Aorta (tissue), 5 donors: ENCODE results near the gene RAB3GAP2. TPM values are rescaled to one million over a fixed set of nuclear protein-coding genes. Genes with fewer than 3 reads are reported as not detected.
"Not testable (repeated sequence)": the region's sequence is repeated elsewhere in the genome, so short reads cannot be mapped to it uniquely, and the experiment has no call there.

ENCODE experiments used
- ATAC-seq: fragments of 200-7000 bp; cut with Tn5 transposase; one replicate; pipeline ENCODE4 v1.9.1; 2022; ENCODE audit warnings: moderate library complexity; ENCODE audit not compliant: low FRiP score
- DNase-seq, 2 donors: peaks; one replicate each; pipeline ENCODE4 v3.0.0-alpha.2; 2020
- H3K27ac ChIP-seq, 2 donors: one replicate each; pipeline ENCODE4 v1.5.1; 2013; ENCODE audit warnings: low read length in 2 of 2, mild to moderate bottlenecking in 2 of 2, moderate library complexity in 2 of 2, control low read depth in 1 of 2, inconsistent platforms in 1 of 2, low read depth in 1 of 2
- H3K27me3 ChIP-seq, 2 donors: one replicate each; pipeline ENCODE4 v1.6.1; 2013; ENCODE audit warnings: control low read depth in 1 of 2, low read length in 1 of 2, mild to moderate bottlenecking in 1 of 2, moderate library complexity in 1 of 2; ENCODE audit not compliant: insufficient read depth in 2 of 2, control insufficient read depth in 1 of 2
- H3K36me3 ChIP-seq, 2 donors: one replicate each; pipeline ENCODE4 v1.6.1; 2013; ENCODE audit warnings: control low read depth in 1 of 2, low read length in 1 of 2, mild to moderate bottlenecking in 1 of 2; ENCODE audit not compliant: insufficient read depth in 2 of 2, control insufficient read depth in 1 of 2
- H3K4me1 ChIP-seq, 2 donors: one replicate each; pipeline ENCODE4 v1.6.1; 2013; ENCODE audit warnings: low read length in 2 of 2, control low read depth in 1 of 2, mild to moderate bottlenecking in 1 of 2, moderate library complexity in 1 of 2; ENCODE audit not compliant: insufficient read depth in 2 of 2, control insufficient read depth in 1 of 2
- H3K4me3 ChIP-seq, 2 donors: one replicate each; pipeline ENCODE4 v1.5.1; 2013; ENCODE audit warnings: low read length in 2 of 2, control low read depth in 1 of 2, mild to moderate bottlenecking in 1 of 2
- H3K9me3 ChIP-seq: one replicate; pipeline ENCODE4 v1.6.1; 2013; ENCODE audit warnings: mild to moderate bottlenecking, low read length; ENCODE audit not compliant: control insufficient read depth
- WGBS, 2 donors: extraction: QIAGEN DNeasy Blood & Tissue Kit; methylation state at CpG; one replicate each; pipeline ENCODE4 v1.1.7; 2013; 5-methylcytosine and 5-hydroxymethylcytosine counted together
- intact Hi-C, 2 donors: fragments of 100-400 bp; cut with DNase I; formaldehyde crosslinking; loops; one replicate each; pipeline versions ENCODE4 v1.14.2 to v1.15.0; 2022
- polyA plus RNA-seq, 2 donors: library from polyadenylated mRNA; stranded (reverse); fragments of 200-250 nt; gene quantifications; one replicate each; pipeline ENCODE4 v1.2.3, GENCODE V29; 2013
- total RNA-seq, 2 donors: library from RNA; stranded (reverse); fragmentation: NEBNext Ultra II Directional; extraction: Animal tissue kit (Norgen Biotek cat#: 25700); gene quantifications; one replicate each; pipeline ENCODE4 v1.2.1, GENCODE V29; 2021
- donor health status: healthy with polysubstance abuse.
- donor health status: Bipolar disorder and iron deficiency.
- donor health status: DM: no; HTN: no; CAD: no.
- donor health status: DM: no; HTN: no; CAD: no.
- donor health status: DM: yes; HTN: yes; CAD: no.

Gene RAB3GAP2
- total and polyA plus RNA-seq, 4 donors: 6.4 to 44.2 (median 26.3) TPM

- H3K4me1 ChIP-seq: no peaks in the 10 kb centered on the region
- 20 to 34% methylated on average over 3 of the region's 3 CpGs for WGBS, 2 donors
- H3K9me3 ChIP-seq: no peaks in the 10 kb centered on the region
- no peak for DNase-seq
- no peak overlapping the region for H3K27ac ChIP-seq
- H3K36me3 ChIP-seq: no peaks in the 10 kb centered on the region
- ATAC-seq: no peak
- intact Hi-C loops: no loop called here
- H3K4me3 ChIP-seq: no peak overlapping the region
- no peaks in the 10 kb centered on the region for H3K27me3 ChIP-seq
Observed at GRCh38 chr1:220239966-220240365, 32.3 kb downstream of the RAB3GAP2 start.

DNA sequence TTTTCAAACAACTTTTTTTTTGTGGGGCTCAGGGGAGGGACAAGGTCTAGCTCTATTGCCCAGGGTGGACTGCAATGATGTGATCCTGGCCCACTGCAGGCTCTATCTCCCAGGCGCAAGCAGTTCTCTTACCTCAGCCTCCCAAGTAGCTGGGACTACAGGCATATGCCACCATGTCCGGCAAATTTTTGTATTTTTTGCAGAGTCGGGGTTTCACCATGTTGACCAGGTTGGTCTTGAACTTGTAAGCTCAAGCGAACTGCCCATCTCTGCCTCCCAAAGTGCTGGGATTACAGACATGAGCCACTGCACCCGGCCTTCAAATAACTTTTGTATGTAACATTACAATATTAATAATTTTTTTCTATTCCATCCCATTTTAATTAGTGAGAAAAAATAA, 33.0 kb downstream of the RAB3GAP2 start:
- WGBS, 2 donors: 96 to 98% methylated on average over 5 of the region's 5 CpGs
- no peaks in the 10 kb centered on the region for H3K9me3 ChIP-seq
- no peak overlapping the region for H3K4me3 ChIP-seq
- no peaks in the 10 kb centered on the region for H3K36me3 ChIP-seq
- intact Hi-C loops: no loop called here
- no peaks in the 10 kb centered on the region for H3K27me3 ChIP-seq
- no peak for DNase-seq
- ATAC-seq: no peak
- no peaks in the 10 kb centered on the region for H3K4me1 ChIP-seq
- no peak overlapping the region for H3K27ac ChIP-seq

GRCh38 chr1:220236278-220236677, 36.0 kb downstream of the RAB3GAP2 start:
- H3K36me3 ChIP-seq, H3K4me3 ChIP-seq, H3K9me3 ChIP-seq, H3K27ac ChIP-seq, H3K4me1 ChIP-seq, H3K27me3 ChIP-seq, DNase-seq, intact Hi-C loops, ATAC-seq: not testable (repeated sequence)
- 93 to 97% methylated on average over 9 of the region's 9 CpGs for WGBS, 2 donors

DNA sequence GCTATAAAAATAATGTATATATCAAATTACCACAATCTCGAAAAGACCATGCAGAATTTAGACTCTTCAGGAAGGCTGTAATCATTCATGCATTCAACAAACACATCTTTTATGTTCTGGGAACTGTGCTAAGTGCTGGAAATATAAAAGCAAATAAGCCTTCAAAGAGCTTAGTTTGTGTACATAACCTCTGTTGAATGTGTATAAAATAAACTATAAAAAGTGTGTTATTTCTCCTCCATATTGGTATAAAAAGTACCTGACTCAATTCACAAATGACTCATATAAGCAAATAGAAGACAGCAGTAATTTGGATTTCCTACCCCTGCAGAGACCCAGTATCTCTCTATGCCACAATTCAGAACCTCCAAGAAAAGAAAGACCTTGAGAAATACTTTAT, 36.8 kb downstream of the RAB3GAP2 start:
- H3K27me3 ChIP-seq: no peaks in the 10 kb centered on the region
- H3K36me3 ChIP-seq: peaks cover 3 to 5% of the 10 kb centered on the region in 2 donors
- no peak for DNase-seq

GRCh38 chr1:220233927-220234326, 38.3 kb downstream of the RAB3GAP2 start:
- 98% methylated on average over 3 of the region's 3 CpGs for WGBS, 2 donors
- peaks cover 3 to 5% of the 10 kb centered on the region in 2 donors for H3K36me3 ChIP-seq

More for the DNA sequence above, 36.8 kb downstream of the RAB3GAP2 start:
- Histone ChIP-seq H3K9me3 (no peaks in the 10 kb centered on the region), H3K4me1 (peaks cover 1 to 2% of the 10 kb centered on the region in 2 donors), H3K27ac (no peak overlapping the region), H3K4me3 (no peak overlapping the region)
- intact Hi-C loops: no loop called here
- WGBS, 2 donors: 54 to 63% methylated on average over 1 of the region's 1 CpG
- ATAC-seq: no peak

DNA sequence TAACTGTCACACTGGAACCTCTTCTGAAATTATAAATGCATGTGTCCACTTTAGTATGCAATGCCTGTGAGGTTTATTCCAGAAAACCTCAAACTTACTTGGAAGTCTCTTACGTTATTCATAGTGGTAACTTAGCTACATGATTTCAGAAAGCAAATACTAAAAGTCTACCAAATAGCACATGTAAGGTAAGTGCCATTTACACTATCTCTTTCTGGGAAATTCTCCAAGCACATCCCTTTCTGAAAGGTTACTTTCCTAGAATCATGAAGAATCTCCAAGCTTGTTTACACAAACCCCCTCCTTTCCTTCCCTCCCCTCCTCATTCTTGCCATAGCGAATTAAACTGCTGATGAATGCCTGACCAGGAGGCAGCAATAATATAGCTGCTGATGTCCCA, 42.5 kb downstream of the RAB3GAP2 start:
- Histone ChIP-seq H3K9me3 (no peaks in the 10 kb centered on the region), H3K27me3 (no peaks in the 10 kb centered on the region), H3K4me1 (peaks cover 2 to 5% of the 10 kb centered on the region in 2 donors), H3K27ac (no peak overlapping the region), H3K36me3 (peaks cover 3 to 5% of the 10 kb centered on the region in 2 donors), H3K4me3 (no peak overlapping the region)
- ATAC-seq (no peak), DNase-seq (no peak)
- intact Hi-C loops: no loop called here
- WGBS, 2 donors: 51 to 74% methylated on average over 2 of the region's 2 CpGs

More at GRCh38 chr1:220233927-220234326, 38.3 kb downstream of the RAB3GAP2 start:
- intact Hi-C loops: no loop called here
- DNase-seq (no peak), ATAC-seq (no peak)
- Histone ChIP-seq H3K9me3 (no peaks in the 10 kb centered on the region), H3K4me1 (peaks cover 2% of the 10 kb centered on the region in 2 donors), H3K27ac (no peak overlapping the region), H3K4me3 (no peak overlapping the region), H3K27me3 (no peaks in the 10 kb centered on the region)

GRCh38 chr1:220227393-220227792, 44.9 kb downstream of the RAB3GAP2 start:
- H3K4me3 ChIP-seq: no peak overlapping the region
- no peak overlapping the region for H3K27ac ChIP-seq
- no peak for ATAC-seq
- no peaks in the 10 kb centered on the region for H3K27me3 ChIP-seq
- intact Hi-C loops: no loop called here
- H3K4me1 ChIP-seq: peaks cover 2 to 5% of the 10 kb centered on the region in 2 donors
- DNase-seq: no peak
- WGBS, 2 donors: 71 to 76% methylated on average over 4 of the region's 4 CpGs
- H3K9me3 ChIP-seq: no peaks in the 10 kb centered on the region
- peaks cover 3% of the 10 kb centered on the region in 2 donors for H3K36me3 ChIP-seq

- peaks cover 0 to 5% of the 10 kb centered on the region in 2 donors for H3K4me1 ChIP-seq
- no peaks in the 10 kb centered on the region for H3K9me3 ChIP-seq
- no peak for ATAC-seq
- H3K27me3 ChIP-seq: no peaks in the 10 kb centered on the region
- no peak for DNase-seq
- WGBS, 2 donors: 85 to 86% methylated on average over 3 of the region's 3 CpGs
- no peak overlapping the region for H3K4me3 ChIP-seq
- intact Hi-C loops: no loop called here
- H3K27ac ChIP-seq: no peak overlapping the region
- no peaks in the 10 kb centered on the region for H3K36me3 ChIP-seq
Observed at GRCh38 chr1:220226752-220227151, 45.5 kb downstream of the RAB3GAP2 start.

DNA sequence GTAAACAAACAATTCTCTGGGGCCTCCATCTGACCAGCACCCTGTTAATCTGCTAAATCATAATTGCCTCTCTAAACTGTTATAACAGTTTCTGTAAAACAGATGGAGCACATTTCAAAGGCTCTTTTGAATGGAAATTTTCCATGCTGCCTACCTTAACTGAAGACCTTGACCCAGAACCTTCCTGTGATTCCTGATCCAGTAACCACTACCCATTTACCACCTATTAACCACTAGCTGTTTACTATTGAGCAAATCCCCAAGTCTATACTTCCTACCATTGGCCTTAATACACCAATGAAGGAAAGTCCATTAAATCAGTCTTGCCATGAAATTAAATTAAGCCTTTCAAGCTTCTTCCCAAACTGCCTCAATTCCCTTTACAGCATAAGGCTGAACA, 46.3 kb downstream of the RAB3GAP2 start:
- Histone ChIP-seq H3K36me3 (no peaks in the 10 kb centered on the region), H3K27me3 (no peaks in the 10 kb centered on the region), H3K4me3 (no peak overlapping the region), H3K27ac (no peak overlapping the region), H3K9me3 (no peaks in the 10 kb centered on the region), H3K4me1 (peaks cover 0 to 5% of the 10 kb centered on the region in 2 donors)
- intact Hi-C loops: no loop called here
- ATAC-seq (no peak), DNase-seq (no peak)
